Measurements from ENCODE around the gene PPM1K.

DNA sequence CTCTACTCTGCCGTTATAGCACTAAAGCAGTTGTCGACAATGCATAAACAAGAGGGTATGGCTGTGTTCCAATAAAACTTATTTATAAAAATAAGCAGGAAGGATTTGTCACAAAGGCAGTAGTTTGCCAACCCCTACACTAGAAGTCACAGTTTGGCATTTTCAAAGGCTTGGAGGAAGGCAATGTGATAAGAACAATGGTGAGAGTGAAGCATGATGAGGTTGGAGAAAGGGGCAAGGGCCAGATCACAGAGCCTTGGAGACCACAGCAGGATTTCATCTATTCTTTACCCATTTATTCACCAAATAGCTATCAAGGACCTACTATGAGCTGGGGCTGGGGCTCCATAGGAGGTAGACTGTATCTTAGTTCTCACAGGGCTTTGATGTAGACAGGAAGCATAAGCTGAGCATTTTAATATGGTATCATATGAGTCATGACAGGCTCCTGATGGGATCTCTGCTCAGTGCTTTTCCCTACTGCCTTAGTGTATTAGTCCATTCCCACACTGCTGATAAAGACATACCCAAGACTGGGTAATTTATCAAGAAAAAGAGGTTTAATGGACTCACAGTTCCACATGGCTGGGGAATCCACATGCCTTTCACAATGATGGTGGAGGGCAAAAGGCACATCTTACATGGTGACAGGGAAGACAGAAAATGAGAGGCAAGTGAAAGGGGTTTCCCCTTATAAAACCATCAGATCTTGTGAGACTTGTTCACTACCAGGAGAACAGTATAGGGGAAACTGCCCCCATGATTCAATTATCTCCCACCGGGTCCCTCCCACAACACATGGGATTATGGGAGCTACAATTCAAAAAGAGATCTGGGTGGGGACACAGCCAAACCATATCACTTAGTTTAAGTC lies 58.9 kb downstream of the PPM1K start:
- no peak for TF ChIP-seq EZH2 (IDR thresholded peaks at IDR 0.05; ENCODE audit: borderline replicate concordance, insufficient read depth, low read depth, low read length, poor library complexity, severe bottlenecking)
- TF ChIP-seq, protein P1, sequence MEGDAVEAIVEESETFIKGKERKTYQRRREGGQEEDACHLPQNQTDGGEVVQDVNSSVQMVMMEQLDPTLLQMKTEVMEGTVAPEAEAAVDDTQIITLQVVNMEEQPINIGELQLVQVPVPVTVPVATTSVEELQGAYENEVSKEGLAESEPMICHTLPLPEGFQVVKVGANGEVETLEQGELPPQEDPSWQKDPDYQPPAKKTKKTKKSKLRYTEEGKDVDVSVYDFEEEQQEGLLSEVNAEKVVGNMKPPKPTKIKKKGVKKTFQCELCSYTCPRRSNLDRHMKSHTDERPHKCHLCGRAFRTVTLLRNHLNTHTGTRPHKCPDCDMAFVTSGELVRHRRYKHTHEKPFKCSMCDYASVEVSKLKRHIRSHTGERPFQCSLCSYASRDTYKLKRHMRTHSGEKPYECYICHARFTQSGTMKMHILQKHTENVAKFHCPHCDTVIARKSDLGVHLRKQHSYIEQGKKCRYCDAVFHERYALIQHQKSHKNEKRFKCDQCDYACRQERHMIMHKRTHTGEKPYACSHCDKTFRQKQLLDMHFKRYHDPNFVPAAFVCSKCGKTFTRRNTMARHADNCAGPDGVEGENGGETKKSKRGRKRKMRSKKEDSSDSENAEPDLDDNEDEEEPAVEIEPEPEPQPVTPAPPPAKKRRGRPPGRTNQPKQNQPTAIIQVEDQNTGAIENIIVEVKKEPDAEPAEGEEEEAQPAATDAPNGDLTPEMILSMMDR (IDR thresholded peaks at IDR 0.05) = no peak

All from B cell (primary cell).